ENCODE data around the gene KCNT1. TPM values are rescaled to one million over a fixed set of nuclear protein-coding genes. Genes with fewer than 3 reads are reported as not detected.

KCNT1 gene
- total RNA-seq, 1 experiment from 2014 or later: 0.09 TPM

- peaks cover 31% of the 10 kb centered on the region for H3K27me3 Mint-ChIP-seq (ENCODE audit: insufficient read depth, unreplicated experiment)
- no peaks in the 10 kb centered on the region for H3K36me3 Mint-ChIP-seq (ENCODE audit: insufficient read depth, unreplicated experiment)
- H3K4me1 Mint-ChIP-seq (ENCODE audit: low read depth, unreplicated experiment): no peaks in the 10 kb centered on the region
- H3K4me3 Mint-ChIP-seq (ENCODE audit: unreplicated experiment): no peak overlapping the region
- Histone ChIP-seq H3K27me3 (replicated peaks; ENCODE audit: control insufficient read depth, insufficient read depth, low read length) (no peaks in the 10 kb centered on the region; the same call in 1 of the 2 replicates), H3K4me3 (ENCODE audit: low read depth, low read length) (no peak overlapping the region), H3K36me3 (ENCODE audit: control insufficient read depth, insufficient read depth, low read length) (no peaks in the 10 kb centered on the region), H3K9me3 (no peaks in the 10 kb centered on the region), H3K4me1 (no peaks in the 10 kb centered on the region)
- no peaks in the 10 kb centered on the region for H3K9me3 Mint-ChIP-seq (ENCODE audit: unreplicated experiment)
- TF ChIP-seq CTCF (IDR thresholded peaks at IDR 0.05; ENCODE audit: insufficient read depth in 1 of 2, low read depth in 1 of 2, low read length in 1 of 2, severe bottlenecking in 1 of 2, unreplicated experiment in 1 of 2): no peak
- BruUV-seq (replicated peaks): no TSS peak
- intact Hi-C loops (cut with micrococcal nuclease; ENCODE audit: unreplicated experiment): no loop called here
- no peak overlapping the region for H3K27ac Mint-ChIP-seq (ENCODE audit: unreplicated experiment)
- ChIA-PET POLR2A (no interaction called here), CTCF (no interaction called here)
- DNase-seq: no peak
Observed at GRCh38 chr9:135712613-135713295, 10.8 kb downstream of the KCNT1 start.

GRCh38 chr9:135714242-135715055 lies 12.5 kb downstream of the KCNT1 start:
- no TSS peak for BruUV-seq (replicated peaks)

More at GRCh38 chr9:135714242-135715055, 12.5 kb downstream of the KCNT1 start:
- TF ChIP-seq CTCF (IDR thresholded peaks at IDR 0.05; ENCODE audit: insufficient read depth in 1 of 2, low read depth in 1 of 2, low read length in 1 of 2, severe bottlenecking in 1 of 2, unreplicated experiment in 1 of 2): no peak
- H3K4me1 Mint-ChIP-seq (ENCODE audit: low read depth, unreplicated experiment): no peaks in the 10 kb centered on the region
- Histone ChIP-seq H3K4me3 (ENCODE audit: low read depth, low read length) (no peak overlapping the region), H3K36me3 (ENCODE audit: control insufficient read depth, insufficient read depth, low read length) (no peaks in the 10 kb centered on the region), H3K4me1 (no peaks in the 10 kb centered on the region), H3K9me3 (no peaks in the 10 kb centered on the region), H3K27me3 (replicated peaks; ENCODE audit: control insufficient read depth, insufficient read depth, low read length) (no peaks in the 10 kb centered on the region; the same call in 1 of the 2 replicates)
- ChIA-PET POLR2A (no interaction called here), CTCF (no interaction called here)
- peaks cover 28% of the 10 kb centered on the region for H3K27me3 Mint-ChIP-seq (ENCODE audit: insufficient read depth, unreplicated experiment)
- DNase-seq: no peak
- no peak overlapping the region for H3K4me3 Mint-ChIP-seq (ENCODE audit: unreplicated experiment)
- no peaks in the 10 kb centered on the region for H3K36me3 Mint-ChIP-seq (ENCODE audit: insufficient read depth, unreplicated experiment)
- no peak overlapping the region for H3K27ac Mint-ChIP-seq (ENCODE audit: unreplicated experiment)
- intact Hi-C loops (cut with micrococcal nuclease; ENCODE audit: unreplicated experiment): no loop called here
- no peaks in the 10 kb centered on the region for H3K9me3 Mint-ChIP-seq (ENCODE audit: unreplicated experiment)
